Tibial artery (tissue), 4 donors: Measurements from ENCODE around the gene CDC25A.

Experiments
- DNase-seq, 2 donors: peaks; one replicate each; pipeline ENCODE4 v3.0.0-alpha.2; 2019
- H3K27ac ChIP-seq, 2 donors: fragments of 200-600 bp; sonication (generic) in 1 of 2; 1 replicate in 1 of 2; 2 replicates in 1 of 2; pipeline ENCODE4 v1.5.1; 2018 to 2019; ENCODE audit warnings: mild to moderate bottlenecking in 1 of 2
- H3K27me3 ChIP-seq, 2 donors: fragments of 200-600 bp; sonication (generic) in 1 of 2; one replicate each; pipeline versions ENCODE4 v1.5.1 to v1.6.0; 2016 to 2019
- H3K36me3 ChIP-seq, 3 donors: fragments of 200-600 bp; sonication (generic) in 2 of 3; one replicate each; pipeline ENCODE4 v1.5.1; 2016 to 2019; ENCODE audit warnings: mild to moderate bottlenecking in 2 of 3
- H3K4me1 ChIP-seq, 4 donors: fragments of 200-600 bp; sonication (generic) in 2 of 4; 1 replicate in 3 of 4; 2 replicates in 1 of 4; pipeline ENCODE4 v1.5.1; 2016 to 2019
- H3K4me3 ChIP-seq, 2 donors: fragments of 200-600 bp; sonication (generic) in 1 of 2; 1 replicate in 1 of 2; 2 replicates in 1 of 2; pipeline ENCODE4 v1.5.1; 2018 to 2019; ENCODE audit warnings: mild to moderate bottlenecking in 2 of 2
- H3K9me3 ChIP-seq, 3 donors: fragments of 200-600 bp; sonication (generic) in 1 of 3; one replicate each; pipeline ENCODE4 v1.5.1; 2016 to 2019
- intact Hi-C: fragments of 100-400 bp; cut with DNase I; formaldehyde crosslinking; loops from one replicate; pipeline ENCODE4 v1.15.0; 2023; ENCODE audit warnings: low total_unique reads
- TF ChIP-seq, protein P1 (sequence below), 2 experiments: fragments of 200-600 bp in 1 of 2; fragments of 450-650 bp in 1 of 2; IDR thresholded peaks; one replicate each; pipeline ENCODE4 v1.5.1; 2017 to 2019; ENCODE audit warnings: antibody characterized with exemption in 2 of 2, mild to moderate bottlenecking in 1 of 2, moderate library complexity in 1 of 2

CDC25A gene

DNA sequence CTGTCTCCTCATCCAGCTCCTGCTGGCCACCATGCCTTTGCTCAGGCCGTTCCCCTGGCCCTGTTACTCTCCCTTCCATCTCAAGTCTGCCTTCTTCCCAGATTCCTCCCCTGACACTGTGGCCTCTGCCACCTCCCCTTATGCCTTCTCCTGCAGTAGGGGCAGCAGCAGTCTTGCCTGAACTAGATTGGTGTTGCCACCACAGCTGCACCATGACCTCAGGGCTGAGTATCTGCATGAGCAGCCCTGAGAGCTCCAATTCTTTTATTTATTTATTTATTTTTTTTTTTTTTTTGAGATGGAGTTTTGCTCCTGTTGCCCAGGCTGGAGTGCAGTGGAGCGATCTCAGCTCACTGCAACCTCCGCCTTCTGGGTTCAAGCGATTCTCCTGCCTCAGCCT, 21.2 kb upstream of the CDC25A start:
- Histone ChIP-seq H3K36me3 (no peaks in the 10 kb centered on the region), H3K27me3 (no peaks in the 10 kb centered on the region), H3K27ac (no peak overlapping the region), H3K4me1 (peaks cover 0 to 1% (median 0%) of the 10 kb centered on the region in 4 donors), H3K4me3 (no peak overlapping the region), H3K9me3 (no peaks in the 10 kb centered on the region)
- no peak for DNase-seq
- intact Hi-C loops, result no loop called here
- TF ChIP-seq, protein P1, sequence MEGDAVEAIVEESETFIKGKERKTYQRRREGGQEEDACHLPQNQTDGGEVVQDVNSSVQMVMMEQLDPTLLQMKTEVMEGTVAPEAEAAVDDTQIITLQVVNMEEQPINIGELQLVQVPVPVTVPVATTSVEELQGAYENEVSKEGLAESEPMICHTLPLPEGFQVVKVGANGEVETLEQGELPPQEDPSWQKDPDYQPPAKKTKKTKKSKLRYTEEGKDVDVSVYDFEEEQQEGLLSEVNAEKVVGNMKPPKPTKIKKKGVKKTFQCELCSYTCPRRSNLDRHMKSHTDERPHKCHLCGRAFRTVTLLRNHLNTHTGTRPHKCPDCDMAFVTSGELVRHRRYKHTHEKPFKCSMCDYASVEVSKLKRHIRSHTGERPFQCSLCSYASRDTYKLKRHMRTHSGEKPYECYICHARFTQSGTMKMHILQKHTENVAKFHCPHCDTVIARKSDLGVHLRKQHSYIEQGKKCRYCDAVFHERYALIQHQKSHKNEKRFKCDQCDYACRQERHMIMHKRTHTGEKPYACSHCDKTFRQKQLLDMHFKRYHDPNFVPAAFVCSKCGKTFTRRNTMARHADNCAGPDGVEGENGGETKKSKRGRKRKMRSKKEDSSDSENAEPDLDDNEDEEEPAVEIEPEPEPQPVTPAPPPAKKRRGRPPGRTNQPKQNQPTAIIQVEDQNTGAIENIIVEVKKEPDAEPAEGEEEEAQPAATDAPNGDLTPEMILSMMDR (IDR thresholded peaks at IDR 0.05), result no peak

GRCh38 chr3:48208076-48208475, 19.9 kb upstream of the CDC25A start:
- H3K4me3 ChIP-seq, result no peak overlapping the region
- H3K4me1 ChIP-seq, result no peaks in the 10 kb centered on the region
- DNase-seq, result peak in 1 of 2 donors; percentile 26
- no peak overlapping the region for H3K27ac ChIP-seq
- H3K36me3 ChIP-seq, result no peaks in the 10 kb centered on the region
- no peaks in the 10 kb centered on the region for H3K9me3 ChIP-seq
- TF ChIP-seq, protein P1 (IDR thresholded peaks at IDR 0.05), result no peak
- H3K27me3 ChIP-seq, result no peaks in the 10 kb centered on the region
- intact Hi-C loops, result no loop called here

DNA sequence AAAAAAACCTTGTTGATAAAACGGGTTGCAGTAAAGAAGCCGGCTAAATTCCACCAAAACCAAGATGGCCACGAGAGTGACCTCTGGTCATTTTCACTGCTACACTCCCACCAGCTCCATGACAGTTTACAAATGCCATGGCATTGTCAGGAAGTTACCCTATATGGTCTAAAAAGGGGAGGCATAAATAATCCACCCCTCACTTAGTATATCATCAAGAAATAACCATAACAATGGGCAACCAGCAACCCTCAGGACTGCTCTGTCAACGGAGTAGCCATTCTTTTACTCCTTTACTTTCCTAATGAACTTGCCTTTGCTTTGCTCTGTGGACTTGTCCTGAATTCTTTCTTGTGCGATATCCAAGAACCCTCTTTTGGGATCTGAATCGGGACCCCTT, 14.4 kb upstream of the CDC25A start:
- intact Hi-C loops, result no loop called here
- Histone ChIP-seq H3K4me3 (no peak overlapping the region), H3K27me3 (no peaks in the 10 kb centered on the region)

GRCh38 chr3:48199117-48199516, 10.9 kb upstream of the CDC25A start:
- no peak overlapping the region for H3K4me3 ChIP-seq
- no peak overlapping the region for H3K27ac ChIP-seq
- TF ChIP-seq, protein P1 (IDR thresholded peaks at IDR 0.05), result no peak
- H3K27me3 ChIP-seq, result no peaks in the 10 kb centered on the region
- no peaks in the 10 kb centered on the region for H3K4me1 ChIP-seq
- intact Hi-C loops, result no loop called here
- no peaks in the 10 kb centered on the region for H3K36me3 ChIP-seq
- DNase-seq, result no peak
- no peaks in the 10 kb centered on the region for H3K9me3 ChIP-seq

More for the DNA sequence above, 14.4 kb upstream of the CDC25A start:
- Histone ChIP-seq H3K27ac (no peak overlapping the region), H3K9me3 (no peaks in the 10 kb centered on the region), H3K36me3 (no peaks in the 10 kb centered on the region), H3K4me1 (no peaks in the 10 kb centered on the region)
- DNase-seq, result no peak
- TF ChIP-seq, protein P1 (IDR thresholded peaks at IDR 0.05), result no peak

- H3K27me3 ChIP-seq, result no peaks in the 10 kb centered on the region
- no peaks in the 10 kb centered on the region for H3K9me3 ChIP-seq
- H3K27ac ChIP-seq, result no peak overlapping the region
- peak in 1 of 2 donors; percentile 15 for DNase-seq
- no peaks in the 10 kb centered on the region for H3K4me1 ChIP-seq
- intact Hi-C loops, result no loop called here
- no peaks in the 10 kb centered on the region for H3K36me3 ChIP-seq
- no peak overlapping the region for H3K4me3 ChIP-seq
- TF ChIP-seq, protein P1 (IDR thresholded peaks at IDR 0.05), result no peak
Observed at GRCh38 chr3:48196611-48197010, 8.4 kb upstream of the CDC25A start.

DNA sequence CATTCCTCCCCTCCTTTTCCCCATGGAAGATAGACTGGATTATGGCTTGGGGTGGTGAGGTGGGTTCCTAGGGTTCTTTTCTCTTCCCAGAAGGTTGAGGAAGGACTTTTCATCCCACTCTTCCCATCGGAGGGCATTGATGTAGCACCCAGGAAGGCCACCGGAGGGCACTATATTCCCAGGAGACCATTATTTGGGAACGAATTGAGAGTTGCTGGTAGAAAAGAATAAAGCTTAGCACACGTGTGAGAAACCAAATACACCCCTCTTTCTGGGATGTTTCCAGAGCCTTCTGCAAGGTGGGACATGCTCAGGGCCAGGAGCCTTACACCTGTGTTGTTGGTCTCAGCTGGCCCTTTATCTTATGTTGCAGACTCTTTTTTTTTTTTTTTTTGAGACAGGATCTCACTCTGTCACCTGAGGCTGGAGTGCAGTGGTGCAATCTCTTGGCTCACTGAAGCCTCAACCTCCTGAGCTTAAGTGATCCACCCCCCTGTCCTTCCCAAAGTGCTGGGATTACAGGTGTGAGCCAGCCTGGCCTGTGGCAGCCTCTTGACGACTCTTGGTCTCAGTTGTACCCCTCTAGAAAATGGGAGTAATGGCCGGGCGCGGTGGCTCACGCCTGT, 6.3 kb upstream of the CDC25A start:
- no peaks in the 10 kb centered on the region for H3K27me3 ChIP-seq
- no peak overlapping the region for H3K27ac ChIP-seq
- H3K4me1 ChIP-seq, result no peaks in the 10 kb centered on the region
- H3K36me3 ChIP-seq, result no peaks in the 10 kb centered on the region
- H3K9me3 ChIP-seq, result no peaks in the 10 kb centered on the region
- TF ChIP-seq, protein P1 (IDR thresholded peaks at IDR 0.05), result peak; percentile 74 to 81
- DNase-seq, result peak in 1 of 2 donors; percentile 68
- intact Hi-C loops, result no loop called here
- H3K4me3 ChIP-seq, result no peak overlapping the region
